HG03196 (cell line): ENCODE data around the gene PFKP.

Experiments used
- ATAC-seq: cut with Tn5 transposase; IDR thresholded peaks from one replicate; pipeline ENCODE4 v1.9.1; 2021; ENCODE audit not compliant: unreplicated experiment

Gene PFKP

DNA sequence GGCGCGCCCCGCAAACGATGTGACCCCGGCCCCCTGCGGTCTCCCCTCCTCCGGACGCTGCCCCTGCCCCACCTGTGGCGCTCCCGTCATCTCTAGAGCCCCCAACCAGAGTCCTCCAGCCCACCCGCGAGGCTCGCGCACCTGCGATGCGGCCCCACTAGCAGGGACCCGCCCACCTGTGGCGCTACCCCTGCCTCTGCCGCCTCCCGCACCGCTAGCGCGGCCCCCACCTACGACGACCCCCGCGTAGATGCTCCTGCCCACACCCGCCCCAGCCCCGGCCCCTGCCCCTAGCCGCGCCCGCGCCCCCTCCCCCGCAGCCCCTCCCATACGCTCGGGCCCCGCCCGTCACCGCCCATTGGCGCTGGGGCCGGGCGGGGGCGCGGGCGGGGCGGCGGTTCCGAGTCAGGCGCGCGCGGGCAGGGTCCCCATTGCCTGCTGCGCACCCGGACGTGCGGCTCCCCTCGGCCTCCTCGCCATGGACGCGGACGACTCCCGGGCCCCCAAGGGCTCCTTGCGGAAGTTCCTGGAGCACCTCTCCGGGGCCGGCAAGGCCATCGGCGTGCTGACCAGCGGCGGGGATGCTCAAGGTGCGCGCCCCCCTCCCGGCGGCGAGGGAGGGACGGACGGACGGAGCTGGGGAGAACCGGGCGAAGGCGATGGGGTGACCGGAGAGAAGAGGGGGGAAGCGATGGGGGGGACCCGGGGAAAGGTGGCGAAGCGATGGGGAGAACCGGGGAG, at the start of gene PFKP:
PFKP (plus strand) TSS at position 431 of the 741 bp plus-strand sequence; CDS start at position 479, 48 bp downstream.
- ATAC-seq: peak; percentile 46

DNA sequence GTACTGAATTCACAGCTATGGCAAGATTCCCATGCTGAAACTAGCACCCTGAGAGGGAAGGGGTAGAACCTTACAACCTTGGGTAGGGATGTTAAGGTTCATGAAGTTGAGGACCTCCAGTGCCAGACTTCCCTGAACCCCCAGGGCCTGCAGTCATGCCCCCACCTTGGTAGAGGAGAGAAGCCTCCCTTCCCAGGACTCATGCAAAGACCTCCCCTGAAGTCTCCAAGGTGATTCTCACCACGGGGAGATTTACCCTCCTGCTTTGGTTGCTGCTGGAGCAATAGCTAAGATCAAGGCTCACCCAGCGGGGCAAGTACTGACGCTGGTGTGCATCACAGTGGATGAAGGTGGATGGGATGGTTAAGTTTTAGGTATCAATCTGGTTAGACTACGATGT, 49.1 kb upstream of the PFKP start:
- no peak for ATAC-seq

DNA sequence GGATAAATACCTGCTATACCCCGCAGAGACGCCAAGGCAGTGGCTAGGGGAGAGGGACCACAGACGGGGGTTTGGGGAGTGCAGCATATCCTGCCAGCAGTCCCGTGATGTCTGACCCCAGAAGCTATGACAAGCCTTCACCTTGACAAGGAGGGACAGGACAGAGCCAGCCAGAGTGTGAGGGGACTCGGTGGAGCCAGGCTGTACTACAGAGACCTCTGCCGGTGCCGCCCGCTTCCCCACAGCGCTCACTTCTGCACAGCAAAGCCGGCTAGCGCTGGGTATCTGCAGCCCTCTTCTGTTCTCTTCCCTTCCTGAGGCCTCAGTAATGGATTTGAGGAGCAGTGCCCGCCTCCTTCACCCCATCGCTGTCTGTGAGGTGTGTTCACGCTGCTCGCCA, 47.0 kb upstream of the PFKP start:
- ATAC-seq: no peak

DNA sequence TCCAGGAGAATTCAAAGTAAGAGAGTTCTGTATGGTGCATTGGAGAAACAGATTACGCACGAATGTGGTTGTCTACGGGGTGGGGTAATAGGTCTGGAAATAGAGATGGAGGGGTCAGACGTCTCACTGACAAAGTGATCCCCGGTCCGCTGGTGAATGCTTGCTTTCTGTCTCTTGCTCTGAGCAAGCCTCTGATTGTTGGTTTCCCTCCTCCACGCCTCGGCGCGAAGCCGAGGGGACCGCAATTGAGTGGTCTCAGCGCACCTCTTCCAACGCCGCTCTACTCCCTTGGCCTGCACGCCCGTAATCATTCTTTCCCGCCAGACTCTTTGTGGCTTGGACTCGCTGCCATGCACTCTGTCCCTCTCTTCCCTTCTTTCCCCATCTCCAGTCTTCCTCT, 46.5 kb upstream of the PFKP start:
- no peak for ATAC-seq

DNA sequence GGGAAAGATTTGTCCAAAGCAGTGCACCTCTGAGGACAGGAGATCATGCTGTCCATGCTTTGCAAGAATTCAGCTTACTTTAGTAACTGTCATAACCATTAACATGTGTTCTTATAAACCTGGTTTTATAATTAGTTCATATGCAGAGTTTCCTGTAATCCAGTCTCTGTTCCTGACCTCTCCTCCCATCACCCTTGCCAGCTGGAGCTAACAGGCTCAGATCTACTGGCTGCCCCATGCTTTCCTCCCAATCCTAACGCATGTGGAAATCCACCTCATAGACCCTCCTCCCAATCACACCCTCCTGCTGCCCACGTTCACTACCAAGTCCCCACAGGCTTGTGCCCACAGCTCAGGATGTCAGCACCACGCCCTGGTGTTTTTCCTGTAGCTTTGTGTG, 45.3 kb upstream of the PFKP start:
- no peak for ATAC-seq

DNA sequence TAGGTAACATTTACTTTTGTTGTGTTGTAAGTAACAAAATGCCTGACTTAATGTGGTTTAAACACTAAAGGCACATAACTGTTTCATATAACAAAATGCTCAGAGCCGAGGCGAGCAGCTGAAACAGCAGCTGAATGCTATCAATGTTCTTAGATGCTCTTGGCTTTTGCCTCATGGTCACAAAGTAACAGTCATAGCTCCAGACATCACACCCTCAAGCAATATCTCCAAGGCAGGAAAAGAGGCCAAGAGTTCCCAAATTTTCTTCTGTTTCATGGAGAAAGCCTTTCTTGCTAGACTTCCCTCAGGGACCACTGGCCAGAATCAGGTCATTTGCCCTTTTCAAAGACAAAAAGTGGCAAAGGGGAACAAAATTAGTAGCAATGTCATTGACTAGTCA, 43.5 kb upstream of the PFKP start:
- ATAC-seq: no peak

DNA sequence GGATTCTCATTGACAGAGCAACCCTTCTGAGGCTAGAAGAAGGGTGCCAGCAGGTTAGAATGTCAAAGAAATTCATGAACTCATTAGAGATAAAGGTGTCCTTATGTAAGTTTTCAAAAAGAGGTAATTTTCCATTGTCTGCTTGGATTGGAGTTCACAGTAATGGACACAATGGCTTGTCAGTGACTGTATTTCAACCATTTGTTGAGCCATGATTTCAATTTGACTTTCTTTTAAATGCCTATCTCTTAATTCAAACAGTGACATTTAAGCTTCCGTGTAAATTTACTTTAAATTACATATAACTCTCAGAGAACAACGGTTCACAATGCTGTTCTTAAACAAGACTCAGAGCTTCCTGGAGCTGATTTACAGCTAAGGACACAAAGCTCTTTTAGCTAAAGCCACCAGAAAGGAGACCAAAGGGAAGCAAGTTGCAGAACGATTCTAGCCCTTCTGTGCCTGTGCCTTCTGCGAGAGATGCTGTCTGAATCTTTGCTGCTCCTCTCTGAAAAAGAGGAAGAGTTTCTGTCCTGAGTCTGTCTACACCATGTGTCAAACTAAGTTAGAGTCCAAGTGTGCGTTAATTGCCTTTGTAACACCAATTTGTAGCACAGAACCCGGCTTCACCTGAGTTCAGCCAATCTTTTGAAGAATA, 42.2 kb upstream of the PFKP start:
- ATAC-seq: no peak

DNA sequence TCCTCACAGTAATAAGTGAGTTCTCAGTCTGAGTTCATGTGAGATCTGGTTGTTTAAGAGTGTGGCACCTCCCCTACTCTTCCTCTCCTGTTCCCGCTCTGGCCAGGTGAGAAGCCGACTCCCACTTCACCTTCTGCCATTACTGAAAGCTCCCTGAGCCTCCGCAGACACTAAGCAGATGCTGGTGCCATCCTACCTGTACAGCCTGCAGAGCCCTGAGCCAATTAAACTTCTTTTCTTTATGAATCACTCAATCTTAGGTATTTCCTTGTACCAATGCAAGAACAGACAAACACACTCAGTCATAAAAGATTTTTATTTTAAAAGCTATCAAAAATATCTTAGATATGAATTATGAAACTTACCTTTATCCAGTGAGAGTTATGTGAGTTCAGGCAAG, 39.5 kb upstream of the PFKP start:
- ATAC-seq: no peak

DNA sequence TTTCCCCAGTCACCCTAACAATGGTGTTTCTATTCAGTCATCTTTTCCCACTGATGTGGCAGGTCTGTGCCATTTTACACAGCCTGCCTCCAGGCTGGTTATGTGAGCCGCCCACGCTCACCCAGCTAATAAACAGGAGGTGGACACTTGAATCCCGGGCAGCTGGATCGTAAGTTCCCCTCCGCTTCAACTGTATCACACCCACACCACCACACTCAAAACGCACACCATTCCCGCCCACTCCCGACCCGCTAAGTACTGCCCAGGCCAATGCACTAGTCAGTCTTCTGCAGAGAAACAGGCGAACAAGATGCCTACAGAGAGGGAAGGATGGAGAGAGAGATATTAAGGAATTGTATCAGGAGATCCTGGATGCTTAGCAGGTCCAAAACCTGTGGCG, 38.9 kb upstream of the PFKP start:
- ATAC-seq: no peak

DNA sequence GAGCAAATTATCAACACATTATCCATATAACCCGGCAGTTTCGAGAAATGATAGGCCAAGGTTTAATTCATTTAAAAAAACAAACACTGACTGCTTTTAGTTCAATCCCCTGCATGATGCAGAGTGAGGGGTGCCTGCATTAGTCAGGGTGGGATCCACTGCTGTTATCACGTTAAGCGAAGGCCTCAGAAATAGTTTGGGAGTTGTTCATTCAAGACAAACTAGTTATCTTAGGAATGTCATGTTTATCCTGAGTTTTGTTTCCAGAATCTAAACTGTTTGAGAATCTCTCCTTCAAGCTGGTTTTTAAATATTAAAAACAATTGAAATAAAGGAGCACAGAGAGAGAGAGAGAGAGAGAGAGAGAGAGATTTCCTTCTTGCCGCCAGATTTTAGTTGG, 36.6 kb upstream of the PFKP start:
- no peak for ATAC-seq

DNA sequence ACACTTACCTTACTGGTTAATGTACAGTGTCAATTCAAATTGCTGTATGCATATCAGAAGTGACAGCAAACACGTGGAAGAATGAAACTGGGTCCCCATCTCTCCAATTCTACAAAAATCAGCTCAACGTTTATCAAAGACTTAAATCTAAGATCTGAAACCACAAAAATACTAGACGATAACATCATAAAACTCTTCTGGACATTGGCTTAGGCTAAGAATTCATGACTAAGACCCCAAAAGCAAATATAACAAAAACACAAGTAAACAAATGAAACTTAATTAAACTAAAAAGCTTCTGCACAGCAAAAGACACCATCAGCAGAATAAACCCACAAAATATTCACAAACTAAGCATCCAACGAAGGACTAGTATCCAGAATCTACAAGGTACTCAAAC, 35.9 kb upstream of the PFKP start:
- no peak for ATAC-seq

DNA sequence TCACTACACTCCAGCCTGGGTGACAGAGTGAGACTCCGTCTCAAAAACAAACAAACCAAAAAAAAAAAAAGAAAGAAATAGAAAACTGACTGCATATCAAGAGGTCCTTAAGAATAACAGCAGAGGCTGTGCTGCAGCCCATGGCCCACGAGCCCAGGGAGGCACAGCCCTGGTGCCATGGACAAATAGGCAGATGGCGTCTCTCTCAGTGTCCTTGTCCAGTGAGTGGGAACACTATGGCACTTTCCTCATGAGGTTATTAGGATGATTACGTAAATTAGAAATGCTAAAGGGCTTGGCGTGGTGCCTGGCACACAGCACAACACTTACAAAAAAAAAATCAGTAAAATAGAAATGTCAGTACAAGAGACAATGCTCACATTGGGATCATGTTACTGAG, 33.4 kb upstream of the PFKP start:
- no peak for ATAC-seq

DNA sequence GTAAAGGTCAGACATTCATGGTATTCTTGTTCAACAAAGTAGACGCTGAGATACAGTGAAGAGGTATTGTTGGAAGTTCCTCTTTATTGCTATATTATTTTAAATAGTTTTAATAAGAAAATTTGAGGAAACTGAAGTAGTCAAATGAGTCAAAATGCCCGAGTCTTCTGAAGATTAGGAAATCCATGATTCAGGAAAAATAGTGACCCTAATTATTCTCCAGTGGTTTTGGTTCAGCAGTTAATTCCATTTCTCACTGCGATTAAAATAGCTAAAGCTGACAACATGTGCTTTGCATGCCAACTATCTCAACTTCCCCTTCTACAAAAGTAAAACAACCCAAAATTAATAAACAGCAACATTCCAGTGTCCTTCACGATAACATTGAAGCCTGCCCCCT, 32.7 kb upstream of the PFKP start:
- no peak for ATAC-seq

DNA sequence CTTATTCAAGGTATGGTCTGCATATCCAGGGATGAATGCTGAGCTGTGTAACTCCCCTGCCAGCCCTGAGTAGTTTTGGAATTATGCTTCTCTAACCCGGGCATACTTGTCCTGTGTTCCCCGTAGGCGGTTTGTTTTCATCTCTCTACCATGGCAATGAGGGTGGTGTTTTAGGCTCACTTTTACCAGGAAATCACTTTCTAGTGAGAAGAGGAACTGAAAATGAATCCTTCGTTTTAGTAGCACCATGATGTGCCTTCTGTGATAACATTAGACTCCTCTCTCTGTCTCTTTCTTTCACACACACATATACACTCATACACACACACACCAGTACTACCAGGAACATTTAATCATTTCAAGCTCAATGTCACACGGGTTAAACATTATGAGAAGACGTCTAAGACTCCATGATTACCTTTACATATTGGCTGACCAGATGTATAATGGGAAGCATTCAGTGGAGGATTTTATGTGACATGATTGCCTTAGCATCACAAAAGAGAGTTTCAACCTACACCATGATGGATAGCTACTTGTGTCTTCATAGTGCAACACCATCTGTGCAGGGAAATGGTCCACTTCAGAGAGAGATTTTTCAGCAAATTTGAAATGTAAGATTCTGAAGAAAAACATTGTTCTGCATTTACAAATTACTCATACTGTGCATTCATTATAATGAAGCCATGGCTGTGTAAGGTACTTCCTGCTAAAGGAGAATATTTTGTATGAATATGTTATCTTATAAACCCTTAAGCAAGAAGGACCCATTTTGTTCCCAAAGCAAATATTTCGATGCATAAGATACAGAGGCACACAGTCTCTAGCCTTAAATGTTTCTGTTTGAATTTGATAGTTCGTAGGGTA, 31.0 kb upstream of the PFKP start:
- ATAC-seq: peak; percentile 94

DNA sequence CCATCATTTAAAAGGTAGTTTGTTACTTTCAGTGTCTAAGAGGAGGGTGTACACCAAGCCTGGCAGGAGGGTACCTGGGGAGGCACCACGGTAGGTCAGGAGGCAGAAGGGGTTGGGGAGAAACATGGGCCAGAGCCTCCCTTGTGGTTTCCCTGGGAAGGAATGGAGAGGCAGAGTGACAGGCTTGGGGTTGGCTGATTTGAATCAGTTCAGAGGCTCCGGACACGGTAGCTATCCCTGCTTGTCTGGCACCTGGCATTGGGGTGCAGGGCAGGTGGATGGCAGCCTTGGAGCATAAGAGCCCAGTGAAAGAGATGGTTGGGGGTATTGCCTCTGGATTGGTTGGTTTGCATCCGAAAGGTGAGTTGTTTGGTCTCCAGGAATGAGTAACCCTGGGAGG, 30.2 kb upstream of the PFKP start:
- no peak for ATAC-seq

DNA sequence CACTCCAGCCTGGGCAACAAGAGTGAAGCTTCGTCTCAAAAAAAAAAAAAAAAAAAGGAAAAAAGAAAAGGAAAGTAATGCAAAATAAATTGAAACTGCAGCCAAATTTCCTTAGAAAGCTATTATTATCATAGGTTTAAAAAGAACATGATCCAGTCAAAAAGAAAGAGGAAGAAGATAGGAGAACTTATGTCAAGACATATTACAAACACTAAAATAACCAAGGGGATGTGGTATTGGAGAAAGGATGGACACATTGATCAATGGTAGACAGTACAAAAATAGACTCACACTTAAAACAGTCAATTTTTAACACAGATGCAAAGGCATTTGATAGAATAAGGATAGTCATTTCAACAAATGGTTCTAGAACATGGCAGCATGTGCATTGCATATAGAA, 27.3 kb upstream of the PFKP start:
- ATAC-seq: no peak

DNA sequence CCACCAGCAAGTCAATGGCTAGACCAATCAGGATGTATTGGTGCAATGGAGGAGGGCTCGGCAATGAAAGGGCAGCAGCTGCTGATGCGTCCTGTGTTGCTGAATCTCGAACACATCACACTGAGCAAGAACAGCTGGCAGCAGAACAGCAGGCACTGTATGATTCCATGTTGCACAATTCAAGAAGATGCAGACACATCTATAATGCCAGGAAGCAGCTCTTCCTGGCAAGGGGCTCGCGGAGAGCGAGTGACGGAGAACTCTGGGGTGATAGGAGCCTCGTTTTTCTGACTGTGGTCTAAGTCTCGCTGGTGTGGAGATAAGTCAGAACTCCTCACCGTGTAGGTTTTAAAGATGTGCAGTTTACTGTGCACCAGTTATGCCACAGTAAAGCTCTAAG, 24.8 kb upstream of the PFKP start:
- ATAC-seq: no peak

DNA sequence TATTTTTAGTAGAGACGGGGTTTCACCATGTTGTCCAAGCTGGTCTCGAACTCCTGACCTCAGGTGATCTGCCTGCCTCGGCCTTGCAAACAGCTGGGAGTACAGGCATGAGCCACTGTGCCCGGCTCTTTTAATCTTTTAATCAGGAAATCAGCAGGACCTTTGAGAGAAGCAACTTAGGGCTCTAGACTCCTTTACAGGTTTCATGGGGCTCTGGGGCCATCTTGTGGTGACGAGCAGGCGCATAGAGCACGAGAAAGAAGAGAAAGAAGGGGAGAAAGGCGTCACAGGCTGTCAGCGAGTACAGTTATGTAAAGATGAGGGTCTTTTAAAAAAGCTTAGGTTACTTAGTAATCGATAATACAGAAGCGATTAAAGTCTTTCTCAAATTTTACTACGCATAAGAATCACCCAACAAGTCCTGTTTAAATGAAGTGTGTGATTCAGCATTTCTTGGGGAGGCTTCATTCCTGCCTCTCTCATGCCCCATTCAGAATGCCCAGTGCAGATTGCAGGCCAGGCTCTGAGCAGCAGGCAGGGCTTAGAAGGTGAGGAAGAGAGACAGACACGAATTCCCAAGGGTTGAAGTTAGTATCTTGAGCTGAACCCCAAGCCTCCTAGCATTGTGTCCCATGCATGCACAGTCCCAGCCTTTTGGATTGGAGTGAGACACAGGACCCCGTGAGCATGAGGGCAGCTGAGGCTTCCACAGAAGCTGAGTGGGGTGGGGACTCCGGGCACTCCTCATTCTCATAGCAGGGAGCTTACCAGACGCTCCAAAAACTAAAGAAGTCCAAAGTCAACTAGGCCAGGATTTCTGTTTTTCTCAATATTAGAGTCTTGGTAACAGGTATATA, 23.6 kb upstream of the PFKP start:
- peak; percentile 83 for ATAC-seq

DNA sequence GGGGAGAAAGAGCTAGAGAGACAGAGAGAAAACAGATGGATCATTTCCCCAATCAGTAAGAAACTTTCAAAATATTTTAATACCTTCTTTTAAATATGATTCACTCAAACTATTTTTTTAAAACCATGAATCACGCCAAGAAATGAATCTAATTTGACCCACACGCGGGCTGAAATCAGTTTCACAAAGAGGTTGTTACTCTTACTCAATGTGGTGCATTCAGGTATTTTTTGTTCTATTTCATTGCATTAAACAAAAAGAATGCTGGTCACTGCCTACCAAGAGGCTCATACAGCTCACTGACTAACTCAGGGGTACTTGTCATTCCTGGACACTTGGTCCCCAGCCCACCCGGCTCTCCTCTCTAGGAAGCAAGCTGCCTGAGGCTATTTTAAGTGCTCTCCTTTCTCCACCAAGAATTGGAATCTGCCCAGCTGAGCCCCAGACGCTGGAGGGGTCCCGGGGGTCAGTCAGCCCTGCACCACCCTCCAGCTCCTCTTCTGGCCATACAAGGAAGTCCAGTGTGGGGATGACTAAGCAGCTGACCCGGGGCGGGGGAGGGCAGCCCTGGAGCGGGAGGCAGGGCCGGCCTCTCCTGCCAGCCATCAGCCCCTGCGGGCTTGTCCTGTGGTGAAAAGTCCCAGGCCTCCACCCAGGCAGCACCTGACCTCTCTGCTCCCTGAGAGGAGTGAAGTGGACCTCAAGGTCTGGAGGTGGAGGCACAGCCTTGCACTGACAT, 21.7 kb upstream of the PFKP start:
- ATAC-seq: no peak

DNA sequence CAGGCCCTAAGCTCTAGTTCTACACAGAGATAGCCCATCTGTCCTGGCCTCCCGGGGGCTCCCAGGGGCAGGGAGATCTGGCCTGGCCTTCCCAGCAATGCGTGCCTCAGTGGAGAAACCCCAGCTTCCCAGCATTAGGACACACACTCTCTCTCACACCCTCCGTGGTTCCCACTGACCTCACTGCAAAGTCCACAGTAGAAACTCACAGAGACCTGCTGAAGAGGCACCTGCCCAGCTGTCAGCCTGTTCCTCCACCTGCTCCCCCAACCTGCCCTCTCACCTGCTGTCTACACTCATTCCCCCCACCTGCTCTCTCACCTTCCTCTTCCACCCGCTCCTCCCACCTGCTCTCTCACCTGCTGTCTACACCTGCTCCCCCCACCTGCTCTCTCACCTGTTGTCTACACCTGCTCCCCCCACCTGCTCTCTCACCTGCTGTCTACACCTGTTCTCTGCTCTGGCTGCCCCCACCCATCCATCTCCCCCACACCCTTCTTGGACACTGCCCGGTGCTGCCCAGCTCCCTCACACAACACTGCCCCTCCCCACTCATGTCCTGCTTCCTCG, 21.1 kb upstream of the PFKP start:
- no peak for ATAC-seq
